ENCODE results near the gene PEAK3.

The PEAK3 gene

GRCh38 chr19:2249880-2250765 lies 31.9 kb downstream of the PEAK3 start:
- peak; percentile 52 for DNase-seq (ENCODE audit: low spot score)
- TF ChIP-seq CTCF (IDR thresholded peaks at IDR 0.05; ENCODE audit: extremely low read depth, missing control alignments), result no peak

GRCh38 chr19:2249010-2249866 lies 32.7 kb downstream of the PEAK3 start, which contains the start of gene AMH:
AMH (plus strand) TSS chr19:2249323; CDS start chr19:2249333, 10 bp downstream.
- TF ChIP-seq CTCF (IDR thresholded peaks at IDR 0.05; ENCODE audit: extremely low read depth, missing control alignments), result no peak
- no peak for DNase-seq (ENCODE audit: low spot score)

GRCh38 chr19:2248136-2249009 lies 33.6 kb downstream of the PEAK3 start:
- DNase-seq (ENCODE audit: low spot score), result no peak
- no peak for TF ChIP-seq CTCF (IDR thresholded peaks at IDR 0.05; ENCODE audit: extremely low read depth, missing control alignments)

GRCh38 chr19:2247433-2248101 lies 34.4 kb downstream of the PEAK3 start:
- TF ChIP-seq CTCF (IDR thresholded peaks at IDR 0.05; ENCODE audit: extremely low read depth, missing control alignments), result no peak
- no peak for DNase-seq (ENCODE audit: low spot score)

GRCh38 chr19:2246801-2247361 lies 35.1 kb downstream of the PEAK3 start:
- no peak for DNase-seq (ENCODE audit: low spot score)
- no peak for TF ChIP-seq CTCF (IDR thresholded peaks at IDR 0.05; ENCODE audit: extremely low read depth, missing control alignments)

GRCh38 chr19:2246014-2246620 lies 35.9 kb downstream of the PEAK3 start:
- no peak for TF ChIP-seq CTCF (IDR thresholded peaks at IDR 0.05; ENCODE audit: extremely low read depth, missing control alignments)
- DNase-seq (ENCODE audit: low spot score), result no peak
